A172 (cell line): Measurements from ENCODE around the gene ARFIP2. TPM values are rescaled to one million over a fixed set of nuclear protein-coding genes. Genes with fewer than 3 reads are reported as not detected.
"Not testable (repeated sequence)": the region's sequence is repeated elsewhere in the genome, so short reads cannot be mapped to it uniquely, and the experiment has no call there.

ENCODE experiments used
- DNase-seq: peaks from one replicate; pipeline ENCODE4 v3.0.0-alpha.2; 2015; ENCODE audit warnings: low spot score
- total RNA-seq: library from RNA; depleted of rRNA; stranded (reverse); fragments of >200 nt; shearing (Covaris generic); gene quantifications from 2 replicates; pipeline ENCODE4 v1.2.3, GENCODE V29; 2014; rRNA removed

The ARFIP2 gene
- 68.6 and 68.7 TPM in 2 replicates for total RNA-seq

GRCh38 chr11:6481012-6481923 lies at the start of gene ARFIP2, which contains the start of gene TIMM10B:
Gene ARFIP2 (minus strand): TSS chr11:6481331. CDS start chr11:6480421, 910 bp downstream.
Gene TIMM10B (plus strand): TSS chr11:6481501. CDS start chr11:6481517, 16 bp downstream.
- DNase-seq, result peak; percentile 98

DNA sequence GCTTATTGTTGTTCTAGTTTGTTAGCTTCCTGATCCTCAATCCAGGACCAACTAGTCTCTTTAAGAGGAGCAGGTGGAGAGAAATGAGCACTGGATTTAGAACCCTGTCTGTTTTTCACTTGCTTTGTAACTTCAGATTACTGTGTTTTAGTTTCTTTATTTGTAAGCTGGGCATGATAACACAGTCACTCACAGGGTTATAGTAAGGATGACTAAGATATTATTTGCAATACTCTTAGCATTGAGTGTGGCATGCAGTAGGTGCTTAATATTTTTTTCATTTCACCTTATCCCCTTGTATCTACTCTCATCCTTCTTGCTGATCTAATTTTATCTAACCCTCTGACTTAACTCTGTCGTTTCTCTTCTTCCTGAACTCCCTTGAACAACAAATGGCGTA lies 49.7 kb upstream of the ARFIP2 start:
- DNase-seq, result no peak

DNA sequence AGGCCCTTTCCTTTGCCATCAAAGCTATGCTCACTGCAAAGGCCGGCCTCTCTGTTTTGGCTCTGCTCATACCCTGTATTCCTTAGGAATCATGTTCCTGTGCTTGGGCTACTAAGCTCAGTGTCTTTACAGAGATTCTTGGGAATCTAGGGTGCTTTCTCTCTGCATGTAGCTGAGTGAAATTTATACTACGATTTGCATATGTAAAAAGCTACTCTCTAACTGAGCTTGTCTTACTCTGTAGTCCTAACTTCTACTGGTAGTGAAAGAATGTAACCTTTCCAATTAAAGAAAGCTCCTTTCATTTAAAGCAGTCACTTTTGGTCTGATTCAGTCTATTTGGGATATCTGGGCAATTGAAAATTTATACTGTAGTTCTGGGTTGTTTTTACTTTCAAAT lies 48.1 kb upstream of the ARFIP2 start:
- no peak for DNase-seq

DNA sequence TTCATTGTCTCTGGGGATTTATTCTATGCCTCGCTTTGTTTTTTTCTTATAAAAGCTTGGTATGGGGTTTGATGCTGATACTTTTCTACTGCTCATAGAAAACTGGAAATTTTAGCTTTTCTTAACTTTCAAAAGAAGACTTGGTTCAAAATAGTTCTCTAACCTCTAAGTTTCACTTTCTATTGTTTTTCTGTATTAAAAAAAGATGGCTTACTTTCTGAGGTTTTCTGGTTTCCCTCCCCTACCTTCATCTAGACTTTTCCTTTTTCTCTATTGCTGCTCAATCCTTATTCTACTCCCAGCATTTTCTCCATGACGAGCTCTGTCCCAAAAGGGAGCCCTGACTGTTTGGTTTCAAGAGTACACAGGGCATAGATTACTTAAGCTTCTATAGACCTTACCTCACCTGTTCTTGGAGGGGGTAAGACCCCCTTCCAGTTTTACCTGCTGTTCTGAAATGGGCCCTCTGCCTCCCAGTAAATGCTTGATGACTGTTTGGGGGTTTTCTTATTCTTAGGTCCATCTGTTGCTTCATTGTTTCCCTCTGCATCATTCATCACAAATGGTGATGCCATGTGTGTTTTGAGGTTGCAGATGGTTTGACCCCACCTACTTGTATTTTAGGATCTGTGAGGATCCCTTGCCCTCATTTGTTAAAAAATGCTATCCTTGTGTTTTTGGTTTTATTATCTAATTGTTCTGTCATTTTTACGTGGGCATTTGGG lies 45.4 kb upstream of the ARFIP2 start:
- no peak for DNase-seq

DNA sequence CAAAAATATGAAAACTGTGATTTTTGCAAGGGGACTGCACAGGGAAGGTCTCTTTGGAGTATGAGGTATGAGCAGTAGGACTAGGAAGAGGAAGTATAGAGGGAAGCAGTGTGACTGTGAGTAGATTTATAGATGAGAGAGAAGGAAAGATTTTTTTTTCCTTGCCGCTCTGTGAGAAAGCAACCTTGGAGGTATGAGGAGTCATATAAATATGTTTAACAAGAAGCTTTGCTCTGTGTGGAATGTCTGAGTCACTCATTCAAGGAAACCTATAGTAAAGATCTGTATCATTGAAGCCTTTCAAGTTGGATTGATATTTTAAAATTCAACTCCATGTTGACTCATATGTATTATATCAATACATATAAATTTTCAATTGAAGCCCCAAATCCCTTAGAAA lies 42.1 kb upstream of the ARFIP2 start:
- peak; percentile 65 for DNase-seq

DNA sequence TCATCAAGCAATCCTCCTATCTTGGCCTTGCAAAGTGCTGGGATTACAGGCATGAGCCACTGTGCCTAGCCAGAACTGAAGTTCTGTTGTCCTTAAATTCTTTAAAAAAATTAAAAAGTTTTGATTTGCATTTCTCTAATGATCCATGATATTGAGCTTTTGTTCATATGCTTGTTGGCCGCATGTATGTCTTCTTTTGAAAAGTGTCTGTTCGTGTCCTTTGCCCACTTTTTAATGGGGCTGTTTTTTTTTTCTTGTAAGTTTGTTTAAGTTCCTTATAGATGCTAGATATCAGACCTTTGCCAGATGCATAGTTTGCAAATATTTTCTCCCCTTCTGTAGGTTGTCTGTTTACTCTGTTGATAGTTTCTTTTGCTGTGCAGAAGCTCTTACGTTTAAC lies 40.8 kb upstream of the ARFIP2 start:
- DNase-seq, result not testable (repeated sequence)

GRCh38 chr11:6520265-6520664 lies 39.1 kb upstream of the ARFIP2 start:
- no peak for DNase-seq

- DNase-seq, result no peak
These were observed 35.7 kb upstream of the ARFIP2 start for GRCh38 chr11:6516865-6517264.

GRCh38 chr11:6505577-6506240 lies 24.6 kb upstream of the ARFIP2 start:
- DNase-seq, result peak; percentile 77

DNA sequence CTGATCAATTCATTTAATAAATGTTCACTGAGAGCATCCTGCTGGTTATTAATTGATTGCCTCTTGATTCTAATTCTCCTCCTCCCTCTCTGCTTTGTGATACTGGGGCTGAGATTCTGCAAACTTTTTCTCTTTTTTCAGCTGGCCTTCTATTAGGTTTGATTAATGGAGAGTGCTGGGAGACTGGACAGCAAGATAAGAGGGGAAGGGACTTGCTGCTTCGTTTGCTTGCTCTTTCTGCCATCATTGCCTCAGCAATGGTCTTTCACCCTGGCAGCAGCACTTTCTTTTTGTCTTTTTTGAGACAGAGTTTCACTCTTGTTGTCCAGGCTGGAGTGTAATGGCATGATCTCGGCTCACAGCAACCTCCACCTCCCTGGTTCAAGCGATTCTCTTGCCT lies 23.0 kb upstream of the ARFIP2 start:
- no peak for DNase-seq

GRCh38 chr11:6502382-6502781 lies 21.3 kb upstream of the ARFIP2 start:
- no peak for DNase-seq

GRCh38 chr11:6498544-6498943 lies 17.4 kb upstream of the ARFIP2 start:
- DNase-seq, result no peak

DNA sequence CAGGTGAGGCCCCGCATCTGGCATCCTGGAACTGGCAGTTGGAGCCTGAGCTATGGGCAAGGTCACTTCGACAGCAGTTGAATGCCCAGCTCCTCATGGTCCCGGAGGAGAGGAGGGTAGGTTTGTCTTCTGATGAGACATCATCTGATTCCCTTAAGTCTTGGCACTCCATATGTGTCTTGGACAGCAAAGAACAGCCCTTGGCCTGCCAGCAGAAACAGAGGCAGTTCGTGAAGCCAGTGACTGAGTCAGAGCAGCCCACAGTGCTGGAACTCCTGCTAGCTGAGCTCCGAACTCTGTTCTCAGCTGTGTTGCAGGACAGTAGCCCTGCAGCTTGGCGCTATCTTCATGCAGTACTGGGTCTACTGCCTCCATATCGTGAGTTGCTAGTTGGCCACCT lies 17.0 kb upstream of the ARFIP2 start:
- no peak for DNase-seq

GRCh38 chr11:6497069-6497839 lies 16.1 kb upstream of the ARFIP2 start, which contains the start of gene DNHD1:
Gene DNHD1 (plus strand): TSS chr11:6497280. CDS start chr11:6498216, 936 bp downstream.
- no peak for DNase-seq

- no peak for DNase-seq
These were observed 8.2 kb upstream of the ARFIP2 start for GRCh38 chr11:6489306-6489705.

GRCh38 chr11:6488821-6489220 lies 7.7 kb upstream of the ARFIP2 start:
- DNase-seq, result no peak

GRCh38 chr11:6488342-6488741 lies 7.2 kb upstream of the ARFIP2 start:
- no peak for DNase-seq

GRCh38 chr11:6486938-6487337 lies 5.8 kb upstream of the ARFIP2 start:
- DNase-seq, result no peak

DNA sequence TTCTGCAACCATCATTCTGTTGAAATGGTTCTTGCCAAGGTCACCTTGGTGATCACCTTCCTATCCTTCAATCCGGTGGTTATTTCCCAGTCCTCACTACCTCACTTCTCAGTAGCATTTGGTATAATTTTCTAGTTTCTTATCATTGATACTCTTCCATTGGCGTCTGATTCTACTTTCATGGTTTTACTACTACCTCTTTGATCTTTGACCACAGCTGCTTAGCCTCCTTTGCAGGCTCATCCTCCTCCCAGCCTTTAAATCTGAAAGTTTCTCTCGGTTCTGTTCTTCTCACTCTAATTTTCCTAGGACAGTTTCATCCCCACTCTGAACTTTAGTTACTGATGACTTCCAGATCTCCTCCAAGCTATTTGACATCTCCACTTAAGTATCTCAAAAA lies 5.1 kb upstream of the ARFIP2 start:
- no peak for DNase-seq

DNA sequence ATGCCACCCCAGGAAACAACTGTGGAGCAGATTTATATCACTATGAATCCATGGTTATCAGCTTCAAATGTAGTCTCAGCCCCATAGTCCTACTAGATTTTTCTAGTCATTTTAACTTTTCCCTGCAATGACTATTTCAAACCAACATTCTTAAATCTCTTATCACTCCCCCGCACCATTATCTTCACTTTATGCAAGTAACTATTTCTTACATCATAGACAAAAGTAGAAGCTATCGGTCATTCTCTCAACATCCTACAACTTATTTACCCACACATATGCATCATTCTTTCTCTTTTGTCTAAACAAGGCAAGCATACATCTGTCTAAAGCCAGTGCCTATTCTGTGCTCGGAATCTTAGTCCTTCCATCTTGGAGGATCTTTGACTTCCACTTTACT lies 4.5 kb upstream of the ARFIP2 start:
- no peak for DNase-seq

DNA sequence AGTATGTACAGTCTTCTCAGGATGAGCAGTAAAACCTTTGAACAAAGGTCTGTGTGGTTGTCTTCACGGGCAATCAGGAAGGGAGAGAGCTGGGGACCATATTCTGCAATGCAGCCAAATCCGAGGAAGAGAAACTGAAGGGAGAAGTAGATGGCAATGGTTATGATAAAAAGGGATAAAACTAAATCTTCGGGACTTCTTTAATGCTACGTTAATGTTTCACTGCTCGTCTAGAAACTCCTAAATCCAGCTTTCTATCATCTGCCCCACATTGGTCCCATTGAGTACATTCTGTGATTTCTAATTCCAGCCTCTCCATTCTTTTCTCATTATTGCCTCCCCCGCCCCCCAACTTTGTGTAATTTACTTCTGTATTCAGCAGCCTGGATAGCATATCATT lies 1.9 kb upstream of the ARFIP2 start:
- no peak for DNase-seq
